ENCODE measurements around the gene ZPBP. TPM values are rescaled to one million over a fixed set of nuclear protein-coding genes. Genes with fewer than 3 reads are reported as not detected.

ZPBP gene, protein sequence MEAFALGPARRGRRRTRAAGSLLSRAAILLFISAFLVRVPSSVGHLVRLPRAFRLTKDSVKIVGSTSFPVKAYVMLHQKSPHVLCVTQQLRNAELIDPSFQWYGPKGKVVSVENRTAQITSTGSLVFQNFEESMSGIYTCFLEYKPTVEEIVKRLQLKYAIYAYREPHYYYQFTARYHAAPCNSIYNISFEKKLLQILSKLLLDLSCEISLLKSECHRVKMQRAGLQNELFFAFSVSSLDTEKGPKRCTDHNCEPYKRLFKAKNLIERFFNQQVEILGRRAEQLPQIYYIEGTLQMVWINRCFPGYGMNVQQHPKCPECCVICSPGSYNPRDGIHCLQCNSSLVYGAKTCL
- total RNA-seq, result not detected
- not detected for polyA plus RNA-seq

DNA sequence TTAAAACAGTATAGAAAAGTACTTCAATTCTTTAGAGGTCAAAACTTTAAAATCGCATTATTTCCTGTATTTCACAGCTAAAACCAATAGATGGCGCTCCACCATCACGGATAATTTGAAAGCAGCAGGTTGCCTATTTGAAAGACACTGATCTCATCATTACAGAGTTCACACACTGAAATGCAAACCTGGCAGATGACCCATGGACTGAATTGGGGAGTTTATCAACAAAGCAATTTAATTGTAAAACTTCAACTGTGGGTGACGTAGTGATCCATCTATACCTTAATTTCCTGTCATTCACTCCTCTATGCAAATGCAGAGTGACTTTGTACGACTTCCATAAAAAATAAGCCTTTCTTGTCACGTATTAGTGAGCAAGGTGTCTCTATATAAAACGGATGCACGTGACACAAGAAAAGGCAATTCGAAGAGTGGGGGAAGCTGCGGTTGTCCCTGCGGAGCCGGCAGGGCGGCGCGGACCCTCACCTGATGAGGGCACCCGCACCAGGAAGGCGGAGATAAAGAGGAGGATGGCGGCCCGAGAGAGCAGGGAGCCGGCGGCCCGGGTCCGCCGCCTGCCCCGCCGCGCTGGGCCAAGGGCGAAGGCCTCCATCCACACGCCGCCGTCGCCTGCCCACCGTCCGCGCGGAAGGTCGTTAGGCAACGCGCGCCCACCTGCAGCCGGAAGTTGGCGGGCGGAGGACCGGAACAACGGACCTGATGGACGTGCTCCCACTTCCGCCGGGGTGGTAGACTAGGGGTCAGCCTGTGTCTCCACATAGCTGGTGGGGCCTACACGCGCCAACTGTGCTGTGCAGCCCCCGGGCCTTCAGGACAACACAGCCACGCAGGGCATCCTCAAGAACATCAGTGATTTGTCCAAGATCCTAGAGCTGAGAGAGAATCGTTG lies at the start of gene ZPBP:
Gene ZPBP (minus strand): TSS at position 668 of the 913 bp plus-strand sequence. CDS start 52 bp downstream, at position 616.
- intact Hi-C loops (cut with DNase I), result loop anchor here (2.0 to 10.0 kb wide), 3 partner anchors 324 to 1272 kb away; no protein-coding TSS in a partner anchor
- Histone ChIP-seq H3K27ac (no peak within 1 kb of the TSS), H3K4me3 (peak within 1 kb of the TSS; percentile 14 to 53 (median 43)), H3K36me3 (no peaks in the 10 kb centered on the region), H3K9me3 (no peaks in the 10 kb centered on the region), H3K4me1 (peaks cover 0 to 9% (median 7%) of the 10 kb centered on the region in 4 donors), H3K27me3 (no peaks in the 10 kb centered on the region)
- TF ChIP-seq POLR2A (IDR thresholded peaks at IDR 0.05), result no peak
- TF ChIP-seq, protein P1, sequence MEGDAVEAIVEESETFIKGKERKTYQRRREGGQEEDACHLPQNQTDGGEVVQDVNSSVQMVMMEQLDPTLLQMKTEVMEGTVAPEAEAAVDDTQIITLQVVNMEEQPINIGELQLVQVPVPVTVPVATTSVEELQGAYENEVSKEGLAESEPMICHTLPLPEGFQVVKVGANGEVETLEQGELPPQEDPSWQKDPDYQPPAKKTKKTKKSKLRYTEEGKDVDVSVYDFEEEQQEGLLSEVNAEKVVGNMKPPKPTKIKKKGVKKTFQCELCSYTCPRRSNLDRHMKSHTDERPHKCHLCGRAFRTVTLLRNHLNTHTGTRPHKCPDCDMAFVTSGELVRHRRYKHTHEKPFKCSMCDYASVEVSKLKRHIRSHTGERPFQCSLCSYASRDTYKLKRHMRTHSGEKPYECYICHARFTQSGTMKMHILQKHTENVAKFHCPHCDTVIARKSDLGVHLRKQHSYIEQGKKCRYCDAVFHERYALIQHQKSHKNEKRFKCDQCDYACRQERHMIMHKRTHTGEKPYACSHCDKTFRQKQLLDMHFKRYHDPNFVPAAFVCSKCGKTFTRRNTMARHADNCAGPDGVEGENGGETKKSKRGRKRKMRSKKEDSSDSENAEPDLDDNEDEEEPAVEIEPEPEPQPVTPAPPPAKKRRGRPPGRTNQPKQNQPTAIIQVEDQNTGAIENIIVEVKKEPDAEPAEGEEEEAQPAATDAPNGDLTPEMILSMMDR (IDR thresholded peaks at IDR 0.05), result peak; percentile 7 to 68 (median 56)
- whole genome bisulfite sequencing, 2 donors, result 14 to 23% methylated on average over 53 of the region's 53 CpGs
- DNase-seq, result no peak

DNA sequence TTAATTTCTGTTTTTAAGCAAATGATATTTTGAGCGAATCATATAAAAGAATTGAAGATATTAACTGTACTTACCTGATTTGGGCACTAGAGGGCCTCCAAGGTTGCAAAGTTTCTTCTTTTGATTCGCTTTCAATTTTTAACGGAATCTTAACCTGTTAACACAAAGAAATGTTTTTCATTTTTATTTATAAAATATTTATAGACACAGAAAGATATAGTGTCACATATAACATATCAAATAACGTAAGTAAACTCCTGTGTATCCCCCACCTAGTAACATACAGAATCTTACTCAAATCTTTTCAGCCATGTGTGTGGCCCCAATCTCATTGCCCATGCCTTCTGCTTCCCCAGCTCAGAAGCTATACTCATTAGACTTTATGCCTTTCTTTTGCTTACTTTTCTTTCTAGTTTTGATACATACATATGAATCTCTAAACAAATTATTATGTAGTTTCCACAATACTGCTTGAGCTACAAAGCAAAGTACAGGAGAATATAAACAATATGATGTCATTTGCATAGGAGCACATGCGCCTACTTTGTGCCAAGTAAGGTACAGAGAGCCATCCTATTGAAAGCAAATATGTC lies 49.5 kb upstream of the ZPBP start:
- no peaks in the 10 kb centered on the region for H3K36me3 ChIP-seq
- TF ChIP-seq, protein P1 (IDR thresholded peaks at IDR 0.05), result peak in 3 of 4 experiments; percentile 33 to 72 (median 38)
- no peak for TF ChIP-seq POLR2AphosphoS5 (IDR thresholded peaks at IDR 0.05)
- 15 to 16% methylated on average over 5 of the region's 5 CpGs for WGBS, 2 donors
- intact Hi-C loops (cut with DNase I), result loop anchor here (1.0 to 5.0 kb wide), 2 partner anchors 275 to 1019 kb away; no protein-coding TSS in a partner anchor
- no peak for DNase-seq
- peaks cover 0 to 2% (median 0%) of the 10 kb centered on the region in 4 donors for H3K9me3 ChIP-seq
- H3K27ac ChIP-seq, result no peak overlapping the region
- H3K27me3 ChIP-seq, result no peaks in the 10 kb centered on the region
- H3K4me1 ChIP-seq, result no peaks in the 10 kb centered on the region
- H3K4me3 ChIP-seq, result no peak overlapping the region

DNA sequence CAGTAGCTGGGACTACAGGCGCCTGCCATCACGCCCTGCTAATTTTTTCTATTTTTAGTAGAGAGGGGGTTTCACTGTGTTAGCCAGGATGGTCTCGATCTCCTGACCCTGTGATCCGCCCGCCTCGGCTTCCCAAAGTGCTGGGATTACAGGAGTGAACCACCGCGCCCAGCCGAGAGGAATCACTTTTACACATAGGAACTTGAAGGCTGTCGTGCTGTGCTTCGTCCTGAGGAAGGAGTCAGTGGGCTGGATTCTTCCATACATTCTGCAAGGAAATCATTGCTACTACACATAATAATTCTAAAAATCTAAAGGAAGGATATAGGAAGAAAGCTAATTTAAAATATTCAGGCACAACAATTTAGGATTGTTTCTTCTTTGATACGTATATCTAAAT lies 48.8 kb upstream of the ZPBP start:
- WGBS, 2 donors, result 79 to 81% methylated on average over 12 of the region's 12 CpGs
- no peak for DNase-seq

DNA sequence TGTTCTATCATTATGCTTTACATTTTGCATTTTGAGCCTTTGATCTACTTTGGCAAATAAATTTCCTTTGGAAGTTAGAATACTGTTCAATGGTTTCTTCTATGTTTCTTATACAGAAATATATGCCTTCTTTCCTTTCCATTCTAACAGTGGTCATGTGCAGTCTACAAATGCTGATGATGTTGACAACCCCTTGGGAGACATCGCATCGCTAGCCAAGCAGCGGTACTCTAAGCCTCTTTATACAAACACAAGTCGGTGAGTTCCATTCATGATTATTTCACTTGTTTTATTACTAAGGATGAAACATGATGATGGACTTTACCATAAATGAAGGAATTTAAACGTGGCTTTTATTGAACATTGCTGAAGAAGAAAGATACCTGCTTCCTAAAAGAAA lies 48.1 kb upstream of the ZPBP start:
- no peaks in the 10 kb centered on the region for H3K36me3 ChIP-seq
- no peaks in the 10 kb centered on the region for H3K4me1 ChIP-seq
- no peaks in the 10 kb centered on the region for H3K27me3 ChIP-seq
- intact Hi-C loops (cut with DNase I), result loop anchor here (5.0 kb wide), 1 partner anchor 276 kb away; no protein-coding TSS in a partner anchor
- DNase-seq, result no peak
- no peak overlapping the region for H3K4me3 ChIP-seq
- 55 to 58% methylated on average over 5 of the region's 5 CpGs for WGBS, 2 donors
- TF ChIP-seq POLR2A (IDR thresholded peaks at IDR 0.05) (no peak), EP300 (IDR thresholded peaks at IDR 0.05) (no peak), POLR2AphosphoS5 (IDR thresholded peaks at IDR 0.05) (no peak)
- TF ChIP-seq, protein P1 (IDR thresholded peaks at IDR 0.05), result no peak
- no peak overlapping the region for H3K27ac ChIP-seq
- peaks cover 0 to 2% (median 0%) of the 10 kb centered on the region in 4 donors for H3K9me3 ChIP-seq

More for the DNA sequence above, 48.8 kb upstream of the ZPBP start:
- H3K27ac ChIP-seq, result no peak overlapping the region
- H3K27me3 ChIP-seq, result no peaks in the 10 kb centered on the region
- no peaks in the 10 kb centered on the region for H3K4me1 ChIP-seq
- H3K9me3 ChIP-seq, result peaks cover 0 to 2% (median 0%) of the 10 kb centered on the region in 4 donors
- no peak for TF ChIP-seq POLR2A (IDR thresholded peaks at IDR 0.05)
- no peak for TF ChIP-seq POLR2AphosphoS5 (IDR thresholded peaks at IDR 0.05)
- TF ChIP-seq, protein P1 (IDR thresholded peaks at IDR 0.05), result no peak
- TF ChIP-seq EP300 (IDR thresholded peaks at IDR 0.05), result no peak
- H3K4me3 ChIP-seq, result no peak overlapping the region
- H3K36me3 ChIP-seq, result no peaks in the 10 kb centered on the region
- intact Hi-C loops (cut with DNase I), result loop anchor here (1.0 to 5.0 kb wide), 2 partner anchors 275 to 1019 kb away; no protein-coding TSS in a partner anchor
